NCI-H345 (cell line): Measurements from ENCODE around the gene ALDH4A1.
"Not testable (repeated sequence)": the region's sequence is repeated elsewhere in the genome, so short reads cannot be mapped to it uniquely, and the experiment has no call there.

Experiments
- DNase-seq: peaks from one replicate; lab custom pipeline; 2025; lab: John Stamatoyannopoulos, UW

Gene ALDH4A1

DNA sequence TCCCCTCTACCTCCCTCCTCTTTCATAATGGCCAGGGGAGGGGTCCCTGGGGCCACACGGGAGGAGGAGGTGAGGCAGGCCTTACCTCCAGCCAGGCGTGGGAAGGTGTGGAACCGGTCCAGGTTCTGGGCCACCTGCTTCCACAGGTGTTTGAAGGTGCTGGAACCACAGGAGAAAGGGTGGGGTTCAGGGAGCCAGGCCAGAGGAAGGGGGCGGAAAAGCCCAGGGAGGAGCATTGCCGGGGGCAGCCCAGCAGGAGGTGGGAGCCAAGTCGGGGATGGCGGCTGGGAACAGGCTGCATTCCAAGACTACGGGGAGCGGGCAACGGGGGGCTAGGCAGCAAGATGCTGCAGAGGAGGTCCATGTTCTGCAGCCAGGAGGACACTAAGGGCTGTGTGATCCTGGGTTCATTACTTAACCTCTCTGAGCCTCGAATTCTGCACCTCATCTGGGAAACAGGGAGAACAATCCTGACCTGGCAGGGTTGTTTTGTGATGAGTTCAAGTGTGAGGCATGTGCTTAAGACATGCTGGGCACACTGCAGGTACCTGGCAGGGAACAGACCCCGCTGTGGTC is 23.1 kb downstream of the ALDH4A1 start:
- no peak for DNase-seq

DNA sequence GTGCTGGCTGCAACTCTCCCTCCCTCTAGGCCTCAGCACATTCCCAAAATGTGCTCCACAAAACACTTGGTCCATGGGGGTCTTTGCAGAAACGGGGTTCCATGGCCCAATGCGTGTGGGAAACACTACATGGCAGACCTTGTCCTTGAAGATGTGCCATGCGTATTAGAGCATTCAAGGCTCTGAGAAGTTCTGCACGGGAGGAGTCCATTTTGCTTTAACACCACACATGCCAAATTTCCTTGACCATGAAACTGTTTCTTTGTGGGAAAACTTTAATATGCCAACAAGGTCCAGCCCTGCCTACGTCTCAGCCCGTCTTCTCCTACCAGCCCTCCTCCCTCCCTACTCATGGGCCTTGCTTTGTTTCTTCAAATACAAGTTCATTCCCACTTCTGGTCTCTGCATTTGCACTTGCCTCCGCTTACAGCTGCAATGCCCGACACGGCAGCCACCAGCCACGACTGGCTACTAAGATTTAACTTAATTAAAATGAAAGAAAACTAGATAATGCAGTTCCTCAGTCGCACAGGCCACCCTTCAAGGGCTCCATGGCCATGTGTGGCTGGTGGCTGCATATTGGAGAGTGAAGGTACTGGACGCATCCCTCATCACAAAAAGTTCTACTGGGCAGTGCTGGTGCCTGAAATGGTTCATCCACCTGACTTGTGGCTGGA is 23.7 kb downstream of the ALDH4A1 start:
- no peak for DNase-seq

DNA sequence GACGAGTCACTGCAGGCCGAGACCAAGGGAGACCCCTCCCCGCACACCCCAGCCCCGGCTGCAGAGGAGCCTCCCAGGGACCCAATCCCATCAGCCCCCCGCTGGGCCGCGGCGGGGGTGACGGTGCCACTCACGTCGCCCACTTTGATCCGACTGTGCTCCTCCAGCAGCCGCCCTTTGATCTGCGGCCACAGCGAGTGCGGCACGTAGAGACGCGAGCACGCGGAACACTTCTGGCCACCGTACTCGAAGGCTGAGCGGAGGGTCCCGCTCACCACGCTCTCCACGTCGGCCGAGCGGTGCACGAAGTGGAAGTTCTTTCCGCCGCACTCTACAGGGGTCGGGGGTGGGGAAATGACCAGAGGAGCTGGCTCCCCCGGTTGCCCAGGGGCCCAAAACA is 25.1 kb downstream of the ALDH4A1 start:
- DNase-seq: no peak

DNA sequence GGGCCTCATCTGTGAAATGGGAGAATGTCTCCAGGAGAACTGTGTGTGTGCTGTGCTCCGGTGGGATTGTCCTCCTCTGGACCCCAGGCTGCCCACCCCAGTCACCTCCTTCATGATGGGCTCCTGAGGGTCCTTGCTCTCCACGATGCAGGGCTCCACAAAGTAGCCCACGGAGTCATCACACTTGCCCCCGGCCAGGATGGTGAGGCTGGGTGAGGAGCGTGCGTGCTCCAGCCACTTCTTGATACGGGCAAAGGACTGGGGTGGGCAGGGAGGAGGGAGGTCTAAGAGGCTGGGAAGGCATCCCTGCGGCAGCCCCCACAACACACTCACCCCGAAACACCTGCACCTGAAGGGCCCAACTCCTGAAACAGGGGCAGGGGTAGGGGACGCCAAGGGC is 26.1 kb downstream of the ALDH4A1 start:
- no peak for DNase-seq

DNA sequence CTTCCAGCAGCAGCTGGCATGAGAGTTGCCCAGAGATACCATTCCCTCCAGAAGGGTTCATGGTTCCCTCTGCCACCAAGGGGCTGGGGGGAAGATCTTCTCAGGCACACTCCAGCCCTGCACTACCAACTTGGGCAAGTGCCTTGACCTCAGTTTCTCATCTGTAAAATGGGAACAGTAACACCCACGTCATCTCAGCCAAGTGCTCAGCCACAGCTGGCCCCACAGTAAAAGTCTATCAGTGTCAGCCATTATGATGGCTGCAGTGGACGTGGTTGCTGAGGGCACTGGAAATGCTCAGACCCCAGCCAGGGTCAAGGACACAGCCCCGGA is 26.6 kb downstream of the ALDH4A1 start:
- no peak for DNase-seq

DNA sequence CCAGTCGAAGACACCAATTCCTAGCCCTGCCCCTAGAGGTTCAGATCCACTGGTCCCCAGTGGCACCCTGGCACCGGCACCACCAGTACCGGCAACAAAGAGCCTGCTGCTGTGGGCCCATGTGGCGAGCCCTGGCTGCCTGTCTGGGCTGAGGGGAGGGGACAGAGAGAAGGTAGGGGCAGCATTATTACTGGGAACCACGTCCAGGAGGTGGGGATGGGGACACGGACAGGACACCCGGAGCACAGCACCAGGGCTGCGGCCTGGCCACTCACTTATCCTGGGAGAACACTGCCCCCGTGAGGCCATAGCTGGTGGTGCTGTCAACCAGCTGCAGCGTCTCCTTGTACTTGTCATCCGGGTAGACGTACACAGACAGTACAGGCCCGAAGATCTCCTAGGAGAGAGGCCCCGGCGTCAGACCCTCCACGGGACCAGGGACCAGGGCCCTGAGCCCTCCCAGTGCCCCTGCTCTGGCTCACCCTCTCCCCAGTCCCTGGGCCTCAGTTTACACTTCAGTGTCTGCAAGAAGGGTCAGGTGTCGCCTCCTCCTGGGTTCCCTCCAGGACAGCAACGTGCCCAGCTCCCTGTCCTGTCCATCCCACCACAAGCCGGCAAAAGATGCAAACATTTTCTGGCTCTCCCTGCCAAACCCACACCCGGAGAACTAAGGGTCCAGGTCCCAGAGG is 27.1 kb downstream of the ALDH4A1 start:
- DNase-seq: peak; percentile 56

DNA sequence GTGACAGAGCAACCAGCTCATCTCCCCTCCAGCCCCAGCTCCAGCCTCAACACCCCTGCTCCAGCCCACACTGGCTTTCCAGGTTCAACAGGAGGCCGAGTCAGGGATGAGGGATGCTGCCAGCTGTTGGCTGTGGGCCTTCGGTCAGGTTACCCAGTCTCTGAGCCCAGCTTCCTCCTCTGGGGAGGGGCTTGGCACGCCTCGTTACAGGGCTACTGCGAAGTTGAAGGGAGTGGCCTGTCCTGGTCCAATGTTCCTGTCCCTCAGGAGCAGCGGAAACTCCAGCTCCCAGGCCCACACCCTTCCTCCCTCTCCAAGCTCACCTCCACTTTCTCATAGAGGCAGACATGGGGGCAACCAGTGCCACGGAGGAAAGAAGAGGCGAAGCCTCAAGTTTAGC is 27.8 kb downstream of the ALDH4A1 start:
- DNase-seq: no peak

DNA sequence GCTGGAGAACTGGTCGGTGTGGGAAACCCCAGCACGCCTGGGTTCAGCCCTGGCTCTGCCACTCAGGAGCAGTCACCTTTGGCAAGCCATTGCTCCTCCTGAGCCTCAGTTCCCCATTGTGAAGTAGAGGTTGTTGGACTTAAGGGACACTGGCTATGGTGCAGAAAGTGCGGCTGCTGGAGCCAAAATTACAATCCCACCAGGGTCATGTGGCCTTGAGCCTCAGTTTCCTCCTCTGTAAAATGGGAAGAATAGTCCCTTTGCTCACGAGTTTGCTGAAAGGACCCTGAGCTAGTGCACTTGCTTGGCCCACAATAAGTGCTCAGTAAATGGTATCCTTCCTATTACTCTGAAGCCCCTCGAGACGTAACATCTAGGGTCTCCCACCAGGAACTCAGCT is 28.3 kb downstream of the ALDH4A1 start:
- DNase-seq: no peak

DNA sequence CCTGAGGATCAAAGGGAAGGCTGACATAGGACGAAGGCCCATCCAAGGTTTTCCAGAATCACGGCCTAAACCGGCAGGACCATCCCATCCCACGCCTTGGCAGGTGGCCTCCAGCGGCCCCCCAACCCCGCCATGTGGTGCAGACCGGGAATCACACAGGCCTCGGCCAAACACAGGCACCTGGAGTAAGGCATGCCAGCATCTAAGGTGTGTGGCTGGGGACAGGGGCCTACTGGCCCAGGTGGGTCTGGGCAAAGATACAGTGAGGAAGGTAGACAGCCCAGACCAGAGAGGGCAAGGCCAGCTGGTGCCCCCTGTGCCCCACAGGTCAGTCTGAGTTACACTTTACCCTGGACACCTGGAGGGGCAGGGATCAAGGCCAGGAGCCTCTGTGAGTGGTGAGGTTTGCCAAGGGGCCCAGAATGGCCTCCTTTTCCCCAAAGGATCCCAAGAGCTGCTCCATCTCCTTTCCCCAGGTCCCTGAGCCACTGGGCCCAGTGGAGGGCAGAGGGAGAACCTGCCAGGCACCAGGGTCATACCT is 30.2 kb downstream of the ALDH4A1 start:
- no peak for DNase-seq

DNA sequence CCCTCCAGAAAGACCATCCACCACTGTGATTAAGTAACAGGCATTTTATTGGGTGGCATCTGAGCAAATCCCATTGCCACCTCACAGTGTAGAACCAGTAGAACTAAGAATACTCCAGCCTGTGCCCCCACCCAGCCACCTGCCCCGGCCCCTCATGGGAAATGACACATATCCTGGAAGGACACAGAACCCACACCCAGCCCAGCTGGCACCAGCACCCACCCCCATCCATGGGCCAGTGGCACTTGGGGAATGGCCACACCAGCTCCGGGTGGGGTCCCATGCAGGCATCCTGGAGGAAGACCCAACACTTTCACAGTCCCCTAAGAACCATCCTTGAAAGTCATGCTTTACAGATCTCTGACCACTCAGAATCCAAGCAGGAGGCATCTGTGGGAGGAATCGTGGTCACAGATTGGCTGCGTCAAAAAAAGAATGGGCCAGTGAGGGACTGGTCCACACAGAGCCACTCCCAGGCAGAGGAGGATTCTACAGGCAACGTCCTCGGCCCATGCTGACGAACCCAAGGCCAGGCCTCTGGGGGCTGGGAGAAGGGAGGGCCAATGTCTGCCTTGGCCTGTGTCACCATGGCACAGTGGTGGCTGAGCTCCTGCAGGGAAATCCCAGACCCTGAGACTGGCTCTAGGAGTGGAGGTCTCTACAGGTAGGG is 30.8 kb downstream of the ALDH4A1 start:
- no peak for DNase-seq

DNA sequence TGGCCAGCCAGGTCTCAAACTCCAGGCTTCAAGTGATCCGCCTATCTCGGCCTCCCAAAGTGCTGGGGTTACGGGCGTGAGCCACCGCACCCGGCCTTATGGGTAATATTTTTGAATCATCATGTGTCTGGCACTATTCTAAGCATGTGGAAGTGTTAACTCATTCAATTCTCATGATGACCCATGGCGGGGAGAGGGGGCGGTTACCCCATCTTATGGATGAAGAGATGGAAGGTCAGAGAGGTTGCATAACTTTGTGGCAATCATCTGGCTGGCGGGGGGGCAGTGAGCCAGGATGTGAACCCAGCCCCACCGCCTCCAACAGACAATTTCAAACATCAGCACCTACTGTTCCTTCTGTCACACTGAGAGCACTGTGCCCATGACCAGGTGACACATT is 31.4 kb downstream of the ALDH4A1 start:
- DNase-seq: no peak

DNA sequence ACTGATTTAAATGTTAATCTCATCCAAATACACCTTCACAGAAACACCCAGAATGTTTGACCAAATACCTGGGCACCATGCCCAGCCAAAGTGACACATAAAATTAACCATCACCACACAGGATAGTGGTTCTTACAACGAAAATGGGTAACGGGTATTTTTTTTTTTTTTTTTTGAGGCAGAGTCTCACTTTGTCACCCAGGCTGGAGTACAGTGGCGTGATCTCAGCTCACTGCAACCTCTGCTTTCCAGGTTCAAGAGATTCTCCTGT is 31.8 kb downstream of the ALDH4A1 start:
- DNase-seq: not testable (repeated sequence)

DNA sequence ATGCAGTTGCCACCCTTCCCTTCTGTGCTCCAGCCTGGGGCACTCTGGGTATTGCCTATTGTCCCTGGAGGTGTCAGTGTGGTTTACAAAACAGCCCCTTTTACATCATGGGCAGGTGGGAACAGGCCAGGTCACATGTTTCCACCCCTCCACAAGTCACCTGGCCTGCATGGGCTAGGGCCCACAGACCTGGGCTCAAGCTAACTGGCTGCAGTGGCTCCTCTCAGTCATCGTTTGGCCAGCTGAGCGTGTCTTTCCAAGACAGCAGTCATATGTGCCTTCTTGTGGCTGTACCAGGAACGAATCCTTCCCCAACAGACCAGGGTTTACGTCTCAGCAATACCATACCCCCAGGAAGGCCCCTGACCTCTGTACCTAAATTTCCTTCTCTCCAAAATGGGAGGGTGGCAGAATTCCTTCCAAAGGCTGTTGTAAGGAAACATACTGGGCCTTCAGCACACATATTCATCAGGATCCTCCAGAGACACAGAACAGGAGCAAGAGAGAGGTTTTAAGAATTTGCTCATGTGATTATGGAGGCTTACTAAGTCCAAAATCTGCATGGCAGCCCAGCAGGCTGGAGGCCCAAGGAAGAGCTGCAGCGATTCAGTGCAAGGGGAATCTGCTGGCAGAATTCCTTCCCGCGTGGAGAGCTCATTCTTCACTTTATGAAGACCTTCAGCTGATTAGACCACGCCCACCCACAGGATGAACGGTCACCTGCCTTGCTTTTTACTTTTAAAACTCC is 32.3 kb downstream of the ALDH4A1 start:
- DNase-seq: no peak

DNA sequence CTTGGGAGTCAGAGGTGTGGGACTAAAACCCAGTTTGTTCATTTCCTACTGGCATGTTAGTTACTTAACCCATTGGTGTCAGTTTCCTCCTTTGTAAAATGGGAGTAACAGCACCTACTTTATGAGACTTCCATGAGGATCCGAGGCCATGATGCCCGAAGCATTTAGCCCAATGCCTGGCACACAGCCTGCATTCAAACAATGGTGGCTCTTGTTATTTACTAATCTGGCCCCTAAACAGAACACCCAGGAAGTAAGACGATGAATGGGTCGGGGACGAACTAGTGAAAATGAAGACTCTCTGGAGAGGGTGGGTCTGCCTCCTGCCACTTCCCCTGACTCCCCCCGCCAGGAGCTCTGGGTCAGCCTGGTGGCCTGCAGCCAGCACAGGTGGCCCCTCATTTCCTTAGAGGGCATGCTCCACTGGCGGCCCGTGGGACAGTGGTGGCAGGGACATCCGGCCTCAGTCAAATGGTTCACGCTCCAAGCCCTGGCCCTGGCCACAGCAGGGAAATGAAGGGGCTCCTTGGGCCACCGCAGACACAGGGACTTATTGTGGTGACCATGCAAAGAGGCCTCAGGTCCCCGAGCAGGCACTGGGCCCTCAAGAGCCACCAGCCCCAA is 33.4 kb downstream of the ALDH4A1 start:
- no peak for DNase-seq

DNA sequence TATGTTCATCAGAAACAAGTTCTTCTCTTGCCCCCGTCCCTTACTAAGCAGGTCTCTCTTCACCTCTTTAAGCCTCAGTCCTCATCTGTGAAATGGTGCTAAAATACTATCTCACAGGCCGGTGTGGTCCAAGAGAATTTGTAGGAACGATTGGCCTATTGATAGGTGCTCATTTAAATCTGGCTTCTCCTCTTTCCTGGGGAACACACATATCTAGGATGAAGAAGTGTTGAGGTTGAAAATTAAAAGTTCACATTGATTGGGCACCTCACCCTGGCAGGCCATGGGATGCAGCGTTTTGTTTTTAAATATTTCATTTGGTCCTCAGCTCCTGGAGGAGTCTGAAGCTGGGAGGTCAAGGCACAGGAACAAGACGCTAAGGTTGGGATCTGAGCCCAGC is 34.0 kb downstream of the ALDH4A1 start:
- DNase-seq: no peak

DNA sequence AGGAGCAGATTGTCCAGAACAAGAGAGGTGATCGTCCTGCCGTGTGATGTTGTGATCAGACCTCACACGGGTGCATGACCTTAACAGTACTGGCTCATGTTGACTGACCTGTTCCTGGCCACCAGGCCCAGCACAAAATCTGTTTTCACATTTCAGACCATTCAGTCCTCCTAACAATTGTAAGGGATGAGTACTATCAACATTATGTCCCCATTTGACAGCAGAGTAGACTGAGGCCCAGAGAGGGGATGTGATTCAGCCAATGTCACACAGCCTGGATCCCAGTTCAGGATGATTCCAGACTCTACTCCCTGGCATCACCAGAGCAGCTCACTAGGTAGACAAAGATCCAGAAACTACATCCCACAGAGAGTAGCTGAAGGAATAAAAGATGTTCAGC is 35.5 kb downstream of the ALDH4A1 start:
- no peak for DNase-seq

DNA sequence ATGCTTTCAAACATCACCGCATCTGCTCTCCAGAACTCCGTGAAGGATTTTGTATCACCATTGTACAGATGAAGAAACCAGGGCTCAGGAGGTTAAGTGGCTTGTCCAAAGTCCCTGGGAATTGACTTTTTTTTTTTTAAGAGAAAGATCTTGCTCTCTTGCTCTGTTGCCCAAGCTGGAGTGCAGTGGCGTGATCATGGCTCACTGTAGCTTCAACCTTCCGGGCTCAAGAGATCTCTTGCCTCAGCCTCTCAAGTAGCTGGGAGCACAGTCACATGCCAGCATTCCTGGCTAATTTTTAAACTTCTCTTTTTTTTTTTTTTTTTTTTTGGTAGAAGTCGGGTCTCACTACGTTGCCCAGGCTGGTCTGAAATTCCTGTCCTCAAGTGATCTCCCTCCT is 36.0 kb downstream of the ALDH4A1 start:
- DNase-seq: no peak

DNA sequence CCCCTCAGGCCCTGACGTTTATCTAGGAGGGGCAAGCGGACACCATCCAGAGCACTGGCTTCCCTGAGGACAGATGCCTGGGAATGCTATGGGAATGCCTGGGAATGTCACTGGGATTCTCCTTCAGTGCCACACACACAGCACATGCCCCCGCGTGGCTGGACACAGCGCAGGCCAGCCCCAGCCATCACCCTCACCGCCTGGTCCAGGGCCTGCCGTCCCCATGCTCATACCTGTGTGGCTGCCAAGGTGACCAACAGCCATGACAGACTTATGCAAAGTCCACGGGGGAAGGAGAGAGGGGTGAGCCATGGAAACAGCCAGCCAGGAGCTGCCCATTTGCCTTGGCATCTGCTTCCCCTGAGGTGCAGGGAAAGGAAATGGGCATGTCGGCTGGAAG is 37.2 kb downstream of the ALDH4A1 start:
- no peak for DNase-seq

DNA sequence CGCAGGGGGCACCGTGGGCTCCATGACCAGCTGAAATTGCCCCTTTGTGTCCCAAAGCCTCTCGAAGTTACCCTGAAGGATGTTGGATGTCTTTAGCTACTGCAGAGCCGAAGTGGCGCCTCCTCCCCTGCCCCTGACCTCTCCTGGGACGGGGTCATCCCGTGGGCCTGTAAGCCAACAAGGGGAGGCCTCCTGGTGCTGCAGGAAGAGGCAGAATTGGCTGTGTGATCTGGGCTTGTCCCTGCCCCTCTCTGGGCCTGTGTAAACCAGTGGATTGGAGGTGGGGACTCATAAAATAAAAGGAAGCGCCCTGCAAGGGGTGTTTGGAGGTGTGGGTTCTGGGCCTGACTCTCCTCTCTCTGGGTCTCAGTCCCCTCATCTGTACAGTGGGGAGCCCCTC is 40.8 kb downstream of the ALDH4A1 start:
- DNase-seq: no peak

DNA sequence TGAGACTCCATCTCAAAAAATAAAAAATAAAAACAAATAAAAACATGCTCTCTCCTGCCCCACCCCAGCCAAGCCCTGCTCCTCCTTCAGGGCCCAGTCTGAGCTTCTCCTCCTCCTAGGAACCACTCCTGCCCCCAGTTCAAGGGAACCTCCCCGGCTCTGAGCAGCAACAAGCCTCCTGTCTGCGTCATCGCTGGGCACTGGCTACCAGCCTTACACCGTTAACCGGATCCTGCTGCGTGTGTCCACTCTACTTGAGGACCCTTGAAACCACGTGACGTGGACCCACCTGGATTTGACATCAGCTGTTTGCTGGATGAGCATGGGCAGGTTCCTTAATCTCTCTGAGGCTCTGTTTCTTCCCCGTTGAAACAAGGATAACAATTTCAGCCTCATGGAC is 41.3 kb downstream of the ALDH4A1 start:
- no peak for DNase-seq

DNA sequence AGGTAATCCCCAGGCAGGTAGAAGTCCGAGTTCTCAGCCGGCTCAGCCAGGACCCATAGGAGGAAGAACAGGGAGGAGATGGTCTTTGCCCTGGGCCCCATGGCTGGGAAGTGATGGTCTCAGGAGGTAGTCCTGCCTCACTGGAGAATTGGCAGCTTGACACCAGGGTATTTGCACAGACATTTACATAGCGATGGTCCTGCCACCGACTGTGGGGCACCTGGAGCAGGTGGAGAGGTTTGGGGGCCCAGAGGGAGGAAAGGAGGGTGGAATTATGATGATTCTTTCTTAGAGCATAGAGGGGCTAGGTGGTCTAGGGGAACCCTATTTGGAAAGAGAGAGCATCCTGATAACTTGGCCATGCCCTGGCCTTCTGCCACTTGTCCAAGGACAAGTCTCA is 42.8 kb downstream of the ALDH4A1 start, which contains the start of gene TAS1R2:
Gene TAS1R2, minus strand, starts transcription at position 101 of the 400 bp plus-strand sequence. Its CDS starts 0 bp downstream, at position 101.
- DNase-seq: no peak
